GM23248 (cell line): ENCODE measurements around the gene AMER1. TPM values are rescaled to one million over a fixed set of nuclear protein-coding genes. Genes with fewer than 3 reads are reported as not detected.

Source experiments
- DNase-seq: peaks from one replicate; pipeline ENCODE4 v3.0.0-alpha.2; 2015
- H2AFZ ChIP-seq: fragments of 200-600 bp; sonication (generic); 2 replicates; pipeline ENCODE4 v1.6.1; 2016; ENCODE audit warnings: antibody characterized with exemption
- H3F3A ChIP-seq: fragments of 200-600 bp; sonication (generic); 2 replicates; pipeline ENCODE4 v1.6.1; 2016; ENCODE audit warnings: mild to moderate bottlenecking, antibody characterized with exemption, mixed run types; ENCODE audit not compliant: insufficient read depth
- H3K27ac ChIP-seq: fragments of 200-600 bp; sonication (generic); 2 replicates; pipeline ENCODE4 v1.5.1; 2016; ENCODE audit warnings: mild to moderate bottlenecking
- H3K27me3 ChIP-seq: fragments of 200-600 bp; sonication (generic); replicated peaks from 2 replicates; pipeline ENCODE4 v1.6.1; 2016; ENCODE audit warnings: mild to moderate bottlenecking; ENCODE audit not compliant: insufficient read depth
- H3K36me3 ChIP-seq: fragments of 200-600 bp; sonication (generic); 2 replicates; pipeline ENCODE4 v1.6.1; 2016; ENCODE audit warnings: low read depth, mild to moderate bottlenecking
- H3K4me1 ChIP-seq: fragments of 200-600 bp; sonication (generic); 2 replicates; pipeline ENCODE4 v1.6.1; 2016; ENCODE audit warnings: mild to moderate bottlenecking; ENCODE audit not compliant: insufficient read depth
- H3K4me2 ChIP-seq: fragments of 200-600 bp; sonication (generic); one replicate; pipeline ENCODE4 v1.6.1; 2016; ENCODE audit warnings: mild to moderate bottlenecking; ENCODE audit not compliant: unreplicated experiment
- H3K4me3 ChIP-seq: fragments of 200-600 bp; sonication (generic); 2 replicates; pipeline ENCODE4 v1.5.1; 2016; ENCODE audit warnings: mild to moderate bottlenecking
- H3K79me2 ChIP-seq: fragments of 200-600 bp; sonication (generic); 2 replicates; pipeline ENCODE4 v1.6.1; 2016; ENCODE audit warnings: mild to moderate bottlenecking; ENCODE audit not compliant: insufficient read depth
- H3K9ac ChIP-seq: fragments of 200-600 bp; sonication (generic); 2 replicates; pipeline ENCODE4 v1.6.1; 2016; ENCODE audit warnings: mild to moderate bottlenecking
- H3K9me2 ChIP-seq: fragments of 200-600 bp; sonication (generic); 2 replicates; pipeline ENCODE4 v1.6.1; 2016; ENCODE audit warnings: mixed run types, mild to moderate bottlenecking, moderate library complexity; ENCODE audit not compliant: insufficient read depth
- H3K9me3 ChIP-seq: fragments of 200-600 bp; sonication (generic); one replicate; pipeline ENCODE4 v1.6.1; 2017; ENCODE audit warnings: low read depth
- H4K20me1 ChIP-seq: fragments of 200-600 bp; sonication (generic); 2 replicates; pipeline ENCODE4 v1.6.0; 2016; ENCODE audit not compliant: insufficient read depth
- EZH2 ChIP-seq: fragments of 200-600 bp; sonication (generic); IDR thresholded peaks from 2 replicates; pipeline ENCODE4 v1.6.1; 2018; ENCODE audit warnings: antibody characterized with exemption, mild to moderate bottlenecking; ENCODE audit not compliant: insufficient read depth, poor library complexity, severe bottlenecking
- EZH2phosphoT487 ChIP-seq: fragments of 200-600 bp; sonication (generic); IDR thresholded peaks from 2 replicates; pipeline ENCODE4 v1.6.1; 2018; ENCODE audit warnings: antibody characterized with exemption, moderate library complexity, mild to moderate bottlenecking, low read depth; ENCODE audit not compliant: insufficient read depth
- WGBS, 2 experiments: methylation state at CpG; one replicate each; pipeline ENCODE4 v1.1.6; 2015 to 2017; ENCODE audit warnings: low lambda C conversion rate in 2 of 2, low coverage in 1 of 2; ENCODE audit errors: missing lambda C conversion rate in 2 of 2; 5-methylcytosine and 5-hydroxymethylcytosine counted together
- in situ Hi-C: fragments of 300-500 bp; cut with MboI; formaldehyde crosslinking; loops from 2 replicates; pipeline ENCODE4 v1.15.0; 2020
- polyA plus RNA-seq: library from polyadenylated mRNA; unstranded; fragments of >200 nt; fragmentation: Nextera tagmentation; extraction: Ambion mirVana; gene quantifications from 2 replicates; pipeline ENCODE4 v1.2.1, GENCODE V29; 2016
- total RNA-seq: library from RNA; depleted of rRNA; stranded (reverse); fragments of >200 nt; shearing (Covaris generic); gene quantifications from 2 replicates; pipeline ENCODE4 v1.2.3, GENCODE V29; 2014

Gene AMER1
- total and polyA plus RNA-seq, 2 experiments from 2014 or later = 0.05 to 1.9 TPM

DNA sequence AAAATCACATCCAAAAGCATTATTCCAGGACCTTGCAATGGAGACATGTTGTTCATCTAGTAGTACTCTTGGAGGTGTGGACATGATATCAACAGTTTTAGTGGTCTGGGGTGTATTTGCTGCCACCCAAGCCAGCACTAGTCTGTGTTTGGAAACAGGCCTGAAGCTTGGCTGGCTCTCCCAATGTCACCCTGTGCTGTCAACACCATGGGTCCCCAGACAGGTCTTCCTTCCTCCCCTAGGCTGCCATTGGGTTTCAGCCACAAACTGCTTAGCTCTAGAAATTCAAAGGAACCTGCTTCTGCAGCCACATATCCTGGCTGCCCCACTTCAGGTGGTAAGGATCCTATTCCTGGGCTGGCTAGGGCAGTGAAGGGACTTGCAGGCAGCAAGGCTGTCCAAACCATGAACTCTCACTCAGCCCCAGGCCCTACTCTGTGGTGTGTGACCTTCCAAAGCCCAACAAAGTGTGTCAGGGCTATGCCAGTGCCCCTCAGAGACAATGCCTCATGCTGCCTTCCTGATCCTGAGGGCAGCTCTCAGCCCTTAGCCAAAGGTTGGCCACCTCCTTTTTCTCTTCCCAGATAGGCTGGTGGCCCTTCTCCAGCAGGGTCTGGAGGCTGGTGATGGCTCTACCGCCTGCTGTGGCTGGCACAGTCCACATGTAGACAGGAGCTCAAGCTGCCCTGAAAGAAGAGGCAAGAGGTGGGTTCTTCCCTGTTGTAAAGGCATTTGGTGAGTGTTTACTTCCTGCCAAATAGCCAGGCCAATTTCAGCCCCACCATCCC lies 18.3 kb downstream of the AMER1 start:
- no peaks in the 10 kb centered on the region for H3K9me3 ChIP-seq
- H2AFZ ChIP-seq = no peak overlapping the region
- no peaks in the 10 kb centered on the region for H4K20me1 ChIP-seq
- no peak for DNase-seq
- H3K9ac ChIP-seq = no peak overlapping the region
- H3K9me2 ChIP-seq = no peaks in the 10 kb centered on the region
- TF ChIP-seq EZH2 (no peak), EZH2phosphoT487 (no peak)
- no peaks in the 10 kb centered on the region for H3F3A ChIP-seq
- H3K27ac ChIP-seq = no peak overlapping the region
- H3K4me3 ChIP-seq = no peak overlapping the region
- H3K4me1 ChIP-seq = no peaks in the 10 kb centered on the region
- no peaks in the 10 kb centered on the region for H3K27me3 ChIP-seq
- no peaks in the 10 kb centered on the region for H3K79me2 ChIP-seq
- H3K4me2 ChIP-seq = no peak overlapping the region
- WGBS, 2 experiments = 75 to 100% methylated on average over 1 of the region's 1 CpG
- H3K36me3 ChIP-seq = no peaks in the 10 kb centered on the region
- in situ Hi-C loops = no loop called here

DNA sequence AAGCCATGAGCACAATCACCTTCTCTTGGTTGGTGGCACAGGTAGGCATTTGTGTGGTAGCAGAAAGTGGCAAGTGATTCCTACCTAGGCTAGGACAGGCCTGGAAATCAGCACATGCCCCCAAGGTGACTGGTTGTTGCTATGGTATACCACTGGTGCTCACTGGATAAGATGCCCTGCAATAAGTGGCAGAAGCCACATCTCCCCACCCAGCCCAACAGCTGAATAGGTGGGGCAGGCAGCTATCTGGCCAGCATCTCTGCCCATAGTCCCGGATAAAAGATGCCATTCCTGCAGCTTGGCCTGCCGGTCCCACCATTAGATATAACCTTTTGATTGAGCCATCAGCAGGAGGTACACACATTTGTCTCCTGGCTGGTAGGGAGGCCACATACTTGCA lies 21.1 kb downstream of the AMER1 start:
- H2AFZ ChIP-seq = no peak overlapping the region
- H3K27me3 ChIP-seq = no peaks in the 10 kb centered on the region
- no peaks in the 10 kb centered on the region for H3K9me2 ChIP-seq
- no peak overlapping the region for H3K9ac ChIP-seq
- no peaks in the 10 kb centered on the region for H3F3A ChIP-seq
- no peak overlapping the region for H3K4me3 ChIP-seq
- WGBS, 2 experiments = 92 to 94% methylated on average over 2 of the region's 2 CpGs
- H3K36me3 ChIP-seq = no peaks in the 10 kb centered on the region
- H4K20me1 ChIP-seq = no peaks in the 10 kb centered on the region
- DNase-seq = no peak
- H3K9me3 ChIP-seq = no peaks in the 10 kb centered on the region
- TF ChIP-seq EZH2phosphoT487 (no peak), EZH2 (no peak)
- no peak overlapping the region for H3K27ac ChIP-seq
- no peaks in the 10 kb centered on the region for H3K4me1 ChIP-seq
- H3K79me2 ChIP-seq = no peaks in the 10 kb centered on the region
- H3K4me2 ChIP-seq = no peak overlapping the region
- in situ Hi-C loops = no loop called here

GRCh38 chrX:64182208-64182607 lies 23.3 kb downstream of the AMER1 start:
- H3K4me1 ChIP-seq = no peaks in the 10 kb centered on the region
- H3K4me2 ChIP-seq = no peak overlapping the region
- 100% methylated on average over 2 of the region's 2 CpGs for WGBS, 2 experiments
- TF ChIP-seq EZH2 (no peak), EZH2phosphoT487 (no peak)
- no peak overlapping the region for H2AFZ ChIP-seq
- DNase-seq = no peak
- no peak overlapping the region for H3K9ac ChIP-seq
- H3F3A ChIP-seq = no peaks in the 10 kb centered on the region
- H4K20me1 ChIP-seq = no peaks in the 10 kb centered on the region
- no peaks in the 10 kb centered on the region for H3K27me3 ChIP-seq
- no peak overlapping the region for H3K4me3 ChIP-seq
- no peaks in the 10 kb centered on the region for H3K9me2 ChIP-seq
- no peaks in the 10 kb centered on the region for H3K36me3 ChIP-seq
- no peaks in the 10 kb centered on the region for H3K79me2 ChIP-seq
- in situ Hi-C loops = no loop called here
- H3K9me3 ChIP-seq = no peaks in the 10 kb centered on the region
- H3K27ac ChIP-seq = no peak overlapping the region

- H2AFZ ChIP-seq = no peak overlapping the region
- no peaks in the 10 kb centered on the region for H4K20me1 ChIP-seq
- no peak overlapping the region for H3K4me3 ChIP-seq
- no peaks in the 10 kb centered on the region for H3K4me1 ChIP-seq
- H3K27ac ChIP-seq = no peak overlapping the region
- H3K36me3 ChIP-seq = no peaks in the 10 kb centered on the region
- DNase-seq = no peak
- H3K9ac ChIP-seq = no peak overlapping the region
- H3K79me2 ChIP-seq = no peaks in the 10 kb centered on the region
- no peaks in the 10 kb centered on the region for H3K27me3 ChIP-seq
- H3K9me3 ChIP-seq = no peaks in the 10 kb centered on the region
- no peak overlapping the region for H3K4me2 ChIP-seq
- H3F3A ChIP-seq = no peaks in the 10 kb centered on the region
- in situ Hi-C loops = no loop called here
- no peaks in the 10 kb centered on the region for H3K9me2 ChIP-seq
- TF ChIP-seq EZH2 = no peak
- TF ChIP-seq EZH2phosphoT487 = no peak
Measured at GRCh38 chrX:64176876-64177275, 28.6 kb downstream of the AMER1 start.

- 17 to 33% methylated on average over 1 of the region's 1 CpG for WGBS, 2 experiments
- no peak for TF ChIP-seq EZH2phosphoT487
- TF ChIP-seq EZH2 = no peak
- Histone ChIP-seq H2AFZ (no peak overlapping the region), H3K9me3 (no peaks in the 10 kb centered on the region), H3K4me1 (no peaks in the 10 kb centered on the region), H3K36me3 (no peaks in the 10 kb centered on the region), H3K27me3 (no peaks in the 10 kb centered on the region), H3K27ac (no peak overlapping the region), H3K9ac (no peak overlapping the region), H3K9me2 (no peaks in the 10 kb centered on the region), H3K4me2 (no peak overlapping the region), H3F3A (no peaks in the 10 kb centered on the region), H3K79me2 (no peaks in the 10 kb centered on the region), H3K4me3 (no peak overlapping the region), H4K20me1 (no peaks in the 10 kb centered on the region)
- DNase-seq = no peak
- in situ Hi-C loops = no loop called here
Measured at GRCh38 chrX:64169988-64170387, 35.5 kb downstream of the AMER1 start.
